HG02763 (cell line): ENCODE measurements around the gene MCM3AP.
A peak's percentile ranks its signal among the peaks of the same experiment; 100 is the strongest.

ENCODE experiments used
- ATAC-seq: cut with Tn5 transposase; IDR thresholded peaks from one replicate; pipeline ENCODE4 v1.9.1; 2021; ENCODE audit warnings: mild to moderate bottlenecking, moderate library complexity; ENCODE audit not compliant: unreplicated experiment

MCM3AP gene

GRCh38 chr21:46274797-46275390, 10.5 kb downstream of the MCM3AP start:
- no peak for ATAC-seq

GRCh38 chr21:46273341-46273740, 12.1 kb downstream of the MCM3AP start:
- no peak for ATAC-seq

- no peak for ATAC-seq
Observed at GRCh38 chr21:46269466-46269865, 15.9 kb downstream of the MCM3AP start.

- no peak for ATAC-seq
Observed at GRCh38 chr21:46268371-46268770, 17.0 kb downstream of the MCM3AP start.

- no peak for ATAC-seq
Observed at GRCh38 chr21:46266946-46267345, 18.5 kb downstream of the MCM3AP start.

GRCh38 chr21:46265736-46266525, 19.5 kb downstream of the MCM3AP start:
- no peak for ATAC-seq

- no peak for ATAC-seq
Observed at GRCh38 chr21:46264690-46265144, 20.7 kb downstream of the MCM3AP start.

GRCh38 chr21:46264046-46264689, 21.2 kb downstream of the MCM3AP start:
- ATAC-seq = no peak

GRCh38 chr21:46256501-46256994, 28.9 kb downstream of the MCM3AP start:
- ATAC-seq = no peak

GRCh38 chr21:46255758-46256337, 29.6 kb downstream of the MCM3AP start:
- ATAC-seq = no peak

GRCh38 chr21:46255166-46255565, 30.2 kb downstream of the MCM3AP start:
- ATAC-seq = no peak

GRCh38 chr21:46254208-46254975, 31.0 kb downstream of the MCM3AP start:
- ATAC-seq = peak; percentile 52

GRCh38 chr21:46253610-46254124, 31.7 kb downstream of the MCM3AP start:
- peak; percentile 55 for ATAC-seq

- ATAC-seq = no peak
Observed at GRCh38 chr21:46252840-46253239, 32.6 kb downstream of the MCM3AP start.

- ATAC-seq = no peak
Observed at GRCh38 chr21:46250146-46250725, 35.2 kb downstream of the MCM3AP start.

- no peak for ATAC-seq
Observed at GRCh38 chr21:46248827-46249226, 36.6 kb downstream of the MCM3AP start.

GRCh38 chr21:46248422-46248782, 37.0 kb downstream of the MCM3AP start:
- no peak for ATAC-seq

GRCh38 chr21:46247699-46248421, 37.6 kb downstream of the MCM3AP start:
- no peak for ATAC-seq

- ATAC-seq = no peak
Observed at GRCh38 chr21:46246345-46246744, 39.1 kb downstream of the MCM3AP start.
